Heart left ventricle (tissue), 16 donors: ENCODE results near the gene FBL. TPM values are rescaled to one million over a fixed set of nuclear protein-coding genes. Genes with fewer than 3 reads are reported as not detected.
A peak's percentile ranks its signal among the peaks of the same experiment; 100 is the strongest.
"Not testable (repeated sequence)": the region's sequence is repeated elsewhere in the genome, so short reads cannot be mapped to it uniquely, and the experiment has no call there.

ENCODE experiments used
- ATAC-seq, 4 donors: fragments of 200-7000 bp; cut with Tn5 transposase; one replicate each; pipeline ENCODE4 v1.9.1; 2020 to 2022; ENCODE audit warnings: moderate library complexity in 4 of 4, mild to moderate bottlenecking in 3 of 4, moderate number of reproducible peaks in 1 of 4
- DNase-seq, 5 donors: peaks; one replicate each; pipeline ENCODE4 v3.0.0-alpha.2; 2020
- H3K27ac ChIP-seq, 12 donors: fragments of 200-600 bp; sonication (generic) in 4 of 12; one replicate each; pipeline versions ENCODE4 v1.5.0 to v1.8.0; 2016 to 2022; ENCODE audit warnings: mild to moderate bottlenecking in 2 of 12
- H3K27me3 ChIP-seq, 9 donors: fragments of 200-600 bp; sonication (generic) in 2 of 9; one replicate each; pipeline versions ENCODE4 v1.5.1 to v1.8.0; 2016 to 2022; ENCODE audit warnings: mild to moderate bottlenecking in 3 of 9
- H3K36me3 ChIP-seq, 9 donors: fragments of 200-600 bp; sonication (generic) in 2 of 9; one replicate each; pipeline versions ENCODE4 v1.5.0 to v1.8.0; 2018 to 2022; ENCODE audit warnings: mild to moderate bottlenecking in 2 of 9
- H3K4me1 ChIP-seq, 12 donors: fragments of 200-600 bp; sonication (generic) in 4 of 12; one replicate each; pipeline versions ENCODE4 v1.5.0 to v1.8.0; 2016 to 2022; ENCODE audit warnings: mild to moderate bottlenecking in 3 of 12
- H3K4me3 ChIP-seq, 12 donors: fragments of 200-600 bp; sonication (generic) in 4 of 12; one replicate each; pipeline versions ENCODE4 v1.5.0 to v1.8.0; 2017 to 2022; ENCODE audit warnings: mild to moderate bottlenecking in 9 of 12, moderate library complexity in 4 of 12
- H3K9me3 ChIP-seq, 12 donors: fragments of 200-600 bp; sonication (generic) in 4 of 12; one replicate each; pipeline versions ENCODE4 v1.5.0 to v1.8.0; 2016 to 2022; ENCODE audit warnings: mild to moderate bottlenecking in 1 of 12
- CTCF ChIP-seq, 12 donors: fragments of 200-600 bp; sonication (generic) in 4 of 12; IDR thresholded peaks; one replicate each; pipeline versions ENCODE4 v1.5.0 to v1.8.0; 2018 to 2022; ENCODE audit warnings: antibody characterized with exemption in 12 of 12, mild to moderate bottlenecking in 5 of 12
- POLR2A ChIP-seq, 2 donors: fragments of 450-650 bp; IDR thresholded peaks; one replicate each; pipeline ENCODE4 v1.6.1; 2017; ENCODE audit warnings: antibody characterized with exemption in 2 of 2, mild to moderate bottlenecking in 2 of 2, moderate library complexity in 2 of 2
- WGBS, 4 donors: extraction: QIAGEN DNeasy Blood & Tissue Kit in 2 of 4; methylation state at CpG; one replicate each; pipeline versions ENCODE4 v1.1.5 to v1.1.7; 2013 to 2018; 5-methylcytosine and 5-hydroxymethylcytosine counted together
- intact Hi-C, 10 donors: fragments of 100-400 bp; cut with DNase I; formaldehyde crosslinking; loops; one replicate each; pipeline versions ENCODE4 v1.11.1 to v1.14.2; 2022
- polyA plus RNA-seq, 2 donors: library from polyadenylated mRNA; stranded (reverse); fragments of 200-250 nt; gene quantifications; one replicate each; pipeline ENCODE4 v1.2.3, GENCODE V29; 2013
- total RNA-seq, 9 donors: library from RNA; depleted of rRNA in 2 of 9; stranded (reverse); fragments of >200 nt in 2 of 9; fragmentation: NEBNext Ultra II Directional in 3 of 9; extraction: Animal tissue kit (Norgen Biotek cat#: 25700) in 3 of 9; gene quantifications; one replicate each; pipeline versions ENCODE4 v1.1.0 to v1.2.4, GENCODE V29; 2016 to 2023
- donor health status: ischemic (EF 13 %, LVEDD 7.1; RV severe dilation, severe dysfunction).
- donor health status: healthy with polysubstance abuse.
- donor health status: DM: no; HTN: yes; CAD: no.
- donor health status: DM: no; HTN: no; CAD: no.
- donor health status: ischemic (EF 25% LVEDD 6.9; RV normal size, moderate dysfunction).
- donor health status: ischemic (EF 25% LVEDD 5.7; RV mildly dilated, moderate dysfunction).
- donor health status: healthy.
- donor health status: DM: yes; HTN: yes; CAD: no.
- donor health status: ischemic (EF 35%, LVEDD 5.7; RV mildly dilated, moderate dysfunction).
- donor health status: nonischemic (EF 11% LVEDD 7.7; RV severe dilation, severe dysfunction).
- donor health status: DM: yes; HTN: yes; CAD: no.
- donor health status: PGD.
- donor health status: ischemic (EF 29% LVEDD 5.4; RV normal size, mild dysfunction).
- donor health status: nonischemic (EF 23%, LVEDD 6.1; RV moderate dilation, normal function).

Gene FBL
- total and polyA plus RNA-seq, 11 donors, result 44.3 to 169 (median 72.5) TPM

GRCh38 chr19:39890755-39891551 is 44.8 kb upstream of the FBL start:
- ATAC-seq (no peak), DNase-seq (no peak)
- peaks cover 3 to 24% (median 17%) of the 10 kb centered on the region in 9 donors for H3K27me3 ChIP-seq
- no peak overlapping the region for H3K27ac ChIP-seq
- no peak overlapping the region for H3K4me3 ChIP-seq
- H3K4me1 ChIP-seq, result peaks cover 0 to 5% (median 0%) of the 10 kb centered on the region in 12 donors
- no peaks in the 10 kb centered on the region for H3K36me3 ChIP-seq
- TF ChIP-seq POLR2A (IDR thresholded peaks at IDR 0.05), result no peak
- TF ChIP-seq CTCF (IDR thresholded peaks at IDR 0.05), result no peak
- intact Hi-C loops, result no loop called here
- 77 to 83% (median 80%) methylated on average over 17 of the region's 17 CpGs for WGBS, 4 donors
- H3K9me3 ChIP-seq, result no peaks in the 10 kb centered on the region

- H3K9me3 ChIP-seq, H3K27ac ChIP-seq, H3K4me1 ChIP-seq, DNase-seq, H3K36me3 ChIP-seq, ATAC-seq, intact Hi-C loops, H3K4me3 ChIP-seq: not testable (repeated sequence)
- peaks cover 3 to 24% (median 17%) of the 10 kb centered on the region in 9 donors for H3K27me3 ChIP-seq
- whole genome bisulfite sequencing, 4 donors, result 88 to 90% (median 90%) methylated on average over 16 to 20 of the region's 20 CpGs
Observed at GRCh38 chr19:39889872-39890754, 43.9 kb upstream of the FBL start.

- ATAC-seq, H3K36me3 ChIP-seq, intact Hi-C loops, DNase-seq, H3K9me3 ChIP-seq, H3K4me1 ChIP-seq, H3K27ac ChIP-seq, H3K4me3 ChIP-seq: not testable (repeated sequence)
- H3K27me3 ChIP-seq, result peaks cover 3 to 24% (median 11%) of the 10 kb centered on the region in 9 donors
- WGBS, 4 donors, result 57 to 81% (median 78%) methylated on average over 1 to 3 of the region's 3 CpGs
Observed at GRCh38 chr19:39887456-39887951, 41.3 kb upstream of the FBL start.

GRCh38 chr19:39885821-39886554 is 39.8 kb upstream of the FBL start:
- intact Hi-C loops, H3K27me3 ChIP-seq, H3K4me3 ChIP-seq, H3K27ac ChIP-seq, H3K9me3 ChIP-seq, H3K36me3 ChIP-seq, H3K4me1 ChIP-seq, DNase-seq: not testable (repeated sequence)
- 81 to 83% methylated on average over 22 to 25 of the region's 30 CpGs; no CpG with 5 or more reads in 2 of the 4 donors for WGBS, 4 donors
- ATAC-seq, result peak in 1 of 4 donors; percentile 6

- H3K9me3 ChIP-seq, H3K27ac ChIP-seq, DNase-seq, H3K27me3 ChIP-seq, H3K36me3 ChIP-seq, intact Hi-C loops, H3K4me3 ChIP-seq, H3K4me1 ChIP-seq, ATAC-seq: not testable (repeated sequence)
- WGBS, 4 donors, result 61 to 87% (median 79%) methylated on average over 3 to 5 of the region's 9 CpGs
Observed at GRCh38 chr19:39884721-39885120, 38.5 kb upstream of the FBL start.

GRCh38 chr19:39882645-39883044 is 36.5 kb upstream of the FBL start:
- H3K9me3 ChIP-seq, ATAC-seq, DNase-seq, H3K27ac ChIP-seq, H3K36me3 ChIP-seq, H3K27me3 ChIP-seq, intact Hi-C loops, H3K4me1 ChIP-seq, H3K4me3 ChIP-seq: not testable (repeated sequence)
- 77 to 87% (median 85%) methylated on average over 5 to 7 of the region's 10 CpGs for WGBS, 4 donors
